GM19043 (cell line): ENCODE data around the gene BNIP3.
A peak's percentile ranks its signal among the peaks of the same experiment; 100 is the strongest.
"Not testable (repeated sequence)": the region's sequence is repeated elsewhere in the genome, so short reads cannot be mapped to it uniquely, and the experiment has no call there.

ENCODE experiments used
- ATAC-seq: cut with Tn5 transposase; IDR thresholded peaks from one replicate; pipeline ENCODE4 v1.9.1; 2021; ENCODE audit warnings: low read depth; ENCODE audit not compliant: unreplicated experiment

Gene BNIP3

GRCh38 chr10:132003282-132003924, 21.7 kb upstream of the BNIP3 start:
- ATAC-seq = no peak

- ATAC-seq = no peak
Observed at GRCh38 chr10:132002004-132002403, 20.3 kb upstream of the BNIP3 start.

DNA sequence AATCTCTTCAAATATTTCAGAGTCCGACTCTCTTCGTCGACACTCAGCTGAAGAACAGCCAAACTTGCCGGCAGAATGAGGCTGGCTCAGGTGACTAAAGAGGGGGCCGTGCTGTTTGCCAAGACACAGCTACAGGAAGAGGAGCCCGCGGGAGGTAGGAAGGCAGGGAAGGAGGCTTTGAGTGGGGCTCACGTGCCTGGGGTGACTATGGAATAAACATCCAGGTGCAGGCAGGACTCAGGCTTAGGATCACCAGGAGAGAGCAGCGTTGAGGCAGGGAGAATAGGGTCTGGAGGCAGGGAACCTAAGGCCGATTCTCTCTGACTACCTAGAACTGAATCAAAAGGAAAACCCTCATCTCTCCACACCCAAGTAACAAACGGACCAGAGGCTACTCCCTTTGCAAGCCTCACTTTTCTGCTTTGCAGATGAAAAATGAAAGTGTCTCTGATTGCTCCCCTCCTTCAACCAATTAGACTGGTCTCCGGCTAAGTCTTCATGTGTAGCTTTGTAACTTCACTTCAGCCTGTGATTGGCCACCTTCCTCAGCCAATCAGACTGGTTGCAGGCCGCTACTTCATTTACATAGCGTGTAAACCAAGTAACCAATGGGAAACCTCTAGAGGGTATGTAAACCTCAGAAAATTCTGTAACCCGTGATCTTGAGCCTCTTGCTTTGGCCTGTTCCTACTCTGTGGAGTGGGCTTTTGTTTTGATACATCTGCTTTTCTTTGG, 19.7 kb upstream of the BNIP3 start:
- no peak for ATAC-seq

- no peak for ATAC-seq
Observed at GRCh38 chr10:131998845-131999681, 17.3 kb upstream of the BNIP3 start.

DNA sequence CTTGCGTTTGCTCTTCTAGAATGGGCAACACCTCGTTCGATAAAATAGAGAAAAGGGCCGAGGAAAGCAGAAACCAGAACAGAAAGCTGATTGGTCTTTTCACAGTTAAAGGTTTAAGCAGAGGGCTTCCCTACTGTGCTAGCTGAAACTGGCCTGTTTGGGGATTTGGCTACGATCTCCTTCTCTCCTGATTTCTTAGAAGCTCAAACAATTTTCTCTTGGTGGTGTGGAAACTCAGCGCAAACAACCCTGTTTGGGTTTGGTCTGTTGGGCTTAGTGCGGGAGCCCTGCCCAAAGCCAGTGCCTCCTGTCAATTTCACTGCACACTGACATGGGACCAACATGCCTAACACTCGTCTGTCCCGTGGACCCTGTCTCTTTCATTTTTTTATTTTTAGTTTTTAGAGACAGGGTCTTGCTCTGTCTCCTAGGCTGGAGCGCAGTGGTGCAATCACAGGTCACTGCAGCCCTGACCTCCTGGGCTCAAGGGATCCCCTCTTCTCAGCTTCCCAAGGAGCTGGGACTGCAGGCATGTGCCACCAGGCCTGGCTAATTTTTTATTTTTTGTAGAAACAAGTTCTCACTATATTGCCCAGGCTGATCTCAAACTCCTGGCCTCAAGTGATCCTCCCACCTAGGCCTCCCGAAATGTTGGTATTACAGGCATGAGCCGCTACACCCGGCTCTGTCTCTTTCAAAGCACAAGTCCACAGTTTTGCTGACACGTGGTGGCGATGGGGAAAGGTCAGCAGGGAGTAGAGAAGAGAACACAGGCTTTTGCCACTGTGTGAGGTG, 16.5 kb upstream of the BNIP3 start:
- ATAC-seq = no peak

- no peak for ATAC-seq
Observed at GRCh38 chr10:131997366-131998049, 15.8 kb upstream of the BNIP3 start.

DNA sequence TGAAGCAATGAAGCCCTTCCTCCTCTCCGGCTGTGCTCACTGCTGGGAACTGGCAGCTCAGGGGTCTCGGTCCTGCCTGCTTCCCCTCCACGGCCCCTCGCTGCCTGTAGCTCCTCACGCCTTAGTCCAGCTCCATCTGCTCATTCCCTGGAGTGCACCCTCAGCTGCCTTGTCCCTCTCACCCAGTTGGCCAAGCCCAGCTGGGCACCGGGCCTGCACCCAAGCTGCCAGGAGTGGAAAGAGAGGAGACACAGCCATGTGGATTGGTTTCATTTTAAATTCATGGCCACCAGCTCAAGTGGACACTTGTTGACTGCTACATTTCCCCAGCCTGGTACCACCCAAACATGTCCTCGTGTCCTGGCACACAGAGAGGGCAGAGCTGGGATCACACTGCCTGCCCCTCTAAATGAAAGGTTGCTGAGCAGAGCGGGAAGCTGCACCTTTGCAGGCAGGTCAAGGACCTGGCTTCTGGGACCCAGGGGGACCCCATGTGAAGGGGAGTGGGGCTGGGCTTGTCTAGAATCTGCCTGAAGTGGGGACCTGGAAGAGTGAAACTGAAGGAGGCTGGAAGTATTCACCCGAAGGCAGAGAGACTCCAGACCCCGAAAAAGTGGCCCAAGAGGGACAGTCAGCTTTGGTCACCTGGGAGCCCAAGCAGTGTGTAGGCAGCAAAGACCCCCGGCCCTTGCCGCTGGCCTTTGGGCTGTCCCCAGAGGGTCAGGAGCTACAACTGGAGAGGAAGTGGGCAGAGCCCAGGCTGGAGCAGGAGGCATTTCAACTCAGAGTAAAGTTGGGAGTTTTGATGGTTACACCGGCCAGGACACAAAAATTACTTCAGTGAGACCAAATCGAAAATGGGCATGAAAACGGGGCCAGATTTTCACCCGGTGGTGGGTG, 15.0 kb upstream of the BNIP3 start:
- no peak for ATAC-seq

GRCh38 chr10:131994435-131994834, 12.7 kb upstream of the BNIP3 start:
- ATAC-seq = no peak

- ATAC-seq = no peak
Observed at GRCh38 chr10:131993275-131993674, 11.6 kb upstream of the BNIP3 start.

DNA sequence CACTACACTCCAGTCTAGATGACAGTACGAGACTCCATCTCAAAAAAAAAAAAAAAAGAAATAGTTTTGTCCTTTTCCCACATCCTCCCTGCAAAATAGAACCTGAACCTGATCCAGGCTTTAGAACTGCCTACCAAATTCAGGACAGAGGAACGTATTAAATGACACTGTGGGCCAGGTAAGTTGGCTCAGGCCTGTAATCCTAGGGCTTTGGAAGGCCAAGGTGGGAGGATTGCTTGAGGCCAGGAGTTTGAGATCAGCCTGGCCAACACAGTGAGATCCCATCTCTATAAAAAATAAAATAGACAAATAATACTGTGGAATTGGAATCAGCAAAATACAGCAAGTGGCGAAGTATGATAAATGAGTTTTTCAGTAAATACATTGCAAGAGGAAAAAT, 10.0 kb upstream of the BNIP3 start:
- no peak for ATAC-seq

DNA sequence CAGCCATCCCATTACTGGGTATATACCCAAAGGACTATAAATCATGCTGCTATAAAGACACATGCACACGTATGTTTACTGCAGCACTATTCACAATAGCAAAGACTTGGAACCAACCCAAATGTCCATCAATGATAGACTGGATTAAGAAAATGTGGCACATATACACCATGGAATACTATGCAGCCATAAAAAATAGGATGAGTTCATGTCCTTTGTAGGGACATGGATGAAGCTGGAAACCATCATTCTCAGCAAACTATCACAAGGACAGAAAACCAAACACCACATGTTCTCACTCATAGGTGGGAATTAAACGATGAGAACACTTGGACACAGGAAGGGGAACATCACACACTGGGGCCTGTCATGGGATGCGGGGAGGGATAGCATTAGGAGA, 6.1 kb upstream of the BNIP3 start:
- not testable (repeated sequence) for ATAC-seq

DNA sequence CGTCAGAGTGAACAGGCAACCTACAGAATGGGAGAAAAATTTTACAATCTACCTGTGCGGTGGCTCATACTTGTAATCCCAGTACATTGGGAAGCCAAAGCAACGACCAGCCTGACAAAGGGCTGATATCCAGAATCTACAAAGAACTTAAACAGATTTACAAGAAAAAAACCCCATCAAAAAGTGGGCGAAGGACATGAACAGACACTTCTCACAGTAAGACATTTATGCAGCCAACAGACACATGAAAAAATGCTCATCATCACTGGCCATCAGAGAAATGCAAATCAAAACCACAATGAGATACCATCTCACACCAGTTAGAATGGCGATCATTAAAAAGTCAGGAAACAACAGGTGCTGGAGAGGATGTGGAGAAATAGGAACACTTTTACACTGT, 5.6 kb upstream of the BNIP3 start:
- not testable (repeated sequence) for ATAC-seq

DNA sequence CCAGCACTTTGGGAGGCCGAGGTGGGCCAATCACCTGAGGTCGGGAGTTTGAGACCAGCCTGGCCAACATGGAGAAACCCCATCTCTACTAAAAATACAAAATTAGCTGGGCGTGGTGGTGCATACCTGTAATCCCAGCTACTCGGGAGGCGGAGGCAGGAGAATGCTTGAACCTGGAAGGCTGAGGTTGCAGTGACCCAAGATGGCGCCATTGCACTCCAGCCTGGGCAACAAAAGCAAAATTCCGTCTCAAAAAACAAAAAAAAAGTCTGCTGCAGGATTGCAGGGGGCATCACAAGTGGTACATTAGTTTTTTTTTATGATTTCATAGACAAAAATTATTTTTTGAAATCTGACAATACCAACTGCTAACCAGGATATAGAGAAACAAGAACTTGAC, 5.1 kb upstream of the BNIP3 start:
- not testable (repeated sequence) for ATAC-seq

DNA sequence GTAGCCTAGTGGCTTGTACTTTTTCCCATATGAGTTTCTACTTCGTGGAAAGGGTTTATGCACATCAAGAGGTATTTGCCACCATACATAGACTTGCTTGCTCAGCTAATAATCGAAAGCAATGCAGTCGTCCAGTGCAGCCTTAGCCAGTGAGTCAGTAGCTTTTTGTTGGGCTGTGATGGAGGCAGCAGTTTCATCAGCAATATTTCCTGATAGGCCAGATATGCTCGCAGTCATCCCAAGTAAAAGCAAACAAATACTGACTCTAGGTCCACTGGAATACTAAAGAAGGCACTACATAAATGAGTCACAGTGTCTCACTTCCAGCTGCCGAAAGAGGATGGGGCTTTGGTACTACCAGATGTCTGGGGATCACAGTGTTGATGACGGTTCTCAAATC, 2.1 kb upstream of the BNIP3 start:
- ATAC-seq = no peak

- ATAC-seq = no peak
Observed at GRCh38 chr10:131982796-131983195, 1.1 kb upstream of the BNIP3 start.

GRCh38 chr10:131982185-131982756, 548 bp upstream of the BNIP3 start:
- peak; percentile 24 for ATAC-seq

- ATAC-seq = no peak
Observed at GRCh38 chr10:131980761-131981428, 828 bp downstream of the BNIP3 start.

GRCh38 chr10:131980321-131980720, 1.4 kb downstream of the BNIP3 start:
- no peak for ATAC-seq
